ENCODE results near the gene CENPW.

CENPW gene

DNA sequence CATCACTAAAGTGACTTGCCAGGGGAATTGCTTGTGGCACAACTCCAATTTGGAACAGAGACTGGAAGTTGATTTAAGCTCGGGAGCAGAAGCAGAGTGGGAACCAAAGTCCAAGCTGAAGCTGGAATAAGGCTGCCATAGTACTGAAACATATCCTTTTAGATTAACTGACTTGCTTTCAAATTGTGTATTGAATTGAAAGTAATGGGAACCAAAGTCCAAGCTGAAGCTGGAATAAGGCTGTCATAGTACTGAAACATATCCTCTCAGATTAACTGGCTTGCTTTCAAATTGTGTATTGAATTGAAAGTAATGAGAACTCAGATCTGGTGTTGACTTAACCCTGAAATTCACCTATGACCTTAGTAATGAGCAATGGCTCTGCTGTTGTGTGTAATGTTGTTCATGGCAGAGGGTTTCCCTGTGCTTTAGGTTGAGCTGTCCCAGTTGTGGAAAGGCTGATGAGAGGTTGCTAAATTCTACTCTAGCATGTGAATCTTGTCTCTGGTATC lies 40.2 kb downstream of the CENPW start:
- Histone ChIP-seq H3K36me3 (ENCODE audit: insufficient read depth, low read length) (no peaks in the 10 kb centered on the region), H3K27me3 (ENCODE audit: insufficient read depth, low read length) (no peaks in the 10 kb centered on the region), H3K4me1 (ENCODE audit: insufficient read depth, low read length) (no peaks in the 10 kb centered on the region), H3K4me3 (ENCODE audit: low read length) (no peak overlapping the region), H3K9me3 (ENCODE audit: low read length) (peaks cover 10% of the 10 kb centered on the region), H2AFZ (ENCODE audit: low read depth, low read length) (no peak overlapping the region)

DNA sequence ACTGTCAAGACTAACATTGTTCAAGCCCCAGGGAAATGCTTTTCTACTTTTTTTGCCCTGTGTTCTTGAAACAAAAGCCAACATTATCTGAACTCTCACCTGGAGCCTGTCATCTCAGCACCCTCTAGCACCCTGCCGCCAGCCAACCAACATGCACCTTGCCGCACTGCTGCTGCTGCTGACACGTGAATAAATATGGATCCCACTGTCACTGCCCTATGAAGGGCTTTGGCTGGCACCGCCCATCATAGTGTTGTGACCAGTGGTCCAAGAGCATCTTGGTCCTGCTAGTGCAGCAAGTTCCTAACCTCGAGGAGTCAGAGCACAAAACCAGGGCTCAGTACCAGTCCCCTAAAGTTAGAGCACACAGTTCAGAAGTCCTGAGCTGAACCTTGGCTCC lies 41.6 kb downstream of the CENPW start:
- no peak overlapping the region for H2AFZ ChIP-seq (ENCODE audit: low read depth, low read length)
- no peaks in the 10 kb centered on the region for H3K36me3 ChIP-seq (ENCODE audit: insufficient read depth, low read length)
- no peak overlapping the region for H3K4me3 ChIP-seq (ENCODE audit: low read length)
- no peaks in the 10 kb centered on the region for H3K4me1 ChIP-seq (ENCODE audit: insufficient read depth, low read length)
- no peaks in the 10 kb centered on the region for H3K27me3 ChIP-seq (ENCODE audit: insufficient read depth, low read length)
- peaks cover 10% of the 10 kb centered on the region for H3K9me3 ChIP-seq (ENCODE audit: low read length)

DNA sequence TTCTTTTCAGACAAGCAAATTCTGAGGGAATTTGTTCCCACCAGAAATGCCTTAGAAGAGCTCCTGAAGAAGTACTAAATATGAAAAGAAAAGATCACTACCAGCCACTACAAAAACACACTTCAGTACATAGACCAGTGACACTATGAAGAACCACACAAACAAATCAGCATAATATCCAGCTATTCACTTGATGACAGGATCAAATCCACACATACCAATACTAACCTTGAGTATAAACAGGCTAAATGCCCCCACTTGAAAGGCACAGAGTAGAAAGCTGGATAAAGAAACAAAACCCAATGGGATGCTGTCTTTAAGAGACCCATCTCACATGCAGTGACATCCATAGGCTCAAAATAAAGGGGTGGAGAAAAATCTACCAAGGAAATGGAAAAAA lies 43.3 kb downstream of the CENPW start:
- no peak overlapping the region for H3K4me3 ChIP-seq (ENCODE audit: low read length)
- no peaks in the 10 kb centered on the region for H3K27me3 ChIP-seq (ENCODE audit: insufficient read depth, low read length)
- no peak overlapping the region for H2AFZ ChIP-seq (ENCODE audit: low read depth, low read length)
- H3K36me3 ChIP-seq (ENCODE audit: insufficient read depth, low read length): no peaks in the 10 kb centered on the region
- H3K4me1 ChIP-seq (ENCODE audit: insufficient read depth, low read length): no peaks in the 10 kb centered on the region
- peaks cover 10% of the 10 kb centered on the region for H3K9me3 ChIP-seq (ENCODE audit: low read length)

DNA sequence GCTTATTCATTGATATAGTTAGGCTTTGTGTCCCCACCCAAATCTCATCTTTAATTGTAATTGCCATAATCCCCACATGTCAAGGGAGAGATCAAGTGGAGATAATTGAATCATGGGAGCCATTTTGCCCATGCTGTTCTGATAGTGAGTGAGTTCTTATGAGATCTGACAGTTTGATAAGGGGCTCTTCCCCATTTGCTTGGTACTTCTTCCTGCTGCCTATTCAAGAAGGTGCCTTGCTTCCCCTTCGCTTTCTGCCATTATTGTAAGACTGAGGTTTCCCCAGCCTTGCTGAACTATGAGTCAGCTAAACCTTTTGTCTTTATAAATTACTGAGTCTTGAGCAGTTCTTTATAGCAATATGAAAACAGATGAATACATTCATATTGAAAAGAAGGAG lies 45.6 kb downstream of the CENPW start:
- peaks cover 10% of the 10 kb centered on the region for H3K9me3 ChIP-seq (ENCODE audit: low read length)
- H3K4me3 ChIP-seq (ENCODE audit: low read length): no peak overlapping the region
- H3K36me3 ChIP-seq (ENCODE audit: insufficient read depth, low read length): no peaks in the 10 kb centered on the region
- H3K4me1 ChIP-seq (ENCODE audit: insufficient read depth, low read length): no peaks in the 10 kb centered on the region
- no peaks in the 10 kb centered on the region for H3K27me3 ChIP-seq (ENCODE audit: insufficient read depth, low read length)
- H2AFZ ChIP-seq (ENCODE audit: low read depth, low read length): no peak overlapping the region

DNA sequence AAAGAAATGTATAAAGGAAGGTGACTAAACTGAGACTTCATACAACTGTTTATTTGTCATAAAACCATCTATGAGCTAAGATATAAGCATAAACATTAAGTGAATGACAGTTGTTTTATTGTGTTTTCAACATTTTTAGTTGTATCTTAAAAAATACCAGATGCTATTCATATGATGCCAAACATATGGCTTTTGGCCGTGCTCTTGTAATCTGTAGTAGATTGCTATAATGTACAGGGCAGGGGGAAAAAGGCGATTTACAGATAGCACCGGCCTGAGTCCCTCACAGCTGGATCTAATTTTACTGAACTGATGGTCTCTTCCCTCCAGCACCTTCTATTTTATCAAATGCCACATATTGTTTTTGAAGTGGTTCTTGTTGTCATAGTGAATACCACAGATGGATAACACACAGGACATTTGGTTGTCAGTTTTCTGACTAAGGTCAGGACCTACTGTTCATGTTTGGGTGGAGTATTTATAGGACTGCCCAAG lies 48.2 kb downstream of the CENPW start:
- H3K4me1 ChIP-seq (ENCODE audit: insufficient read depth, low read length): no peaks in the 10 kb centered on the region
- H3K9me3 ChIP-seq (ENCODE audit: low read length): peaks cover 3% of the 10 kb centered on the region
- H3K4me3 ChIP-seq (ENCODE audit: low read length): no peak overlapping the region
- H2AFZ ChIP-seq (ENCODE audit: low read depth, low read length): no peak overlapping the region
- no peaks in the 10 kb centered on the region for H3K36me3 ChIP-seq (ENCODE audit: insufficient read depth, low read length)
- no peaks in the 10 kb centered on the region for H3K27me3 ChIP-seq (ENCODE audit: insufficient read depth, low read length)

DNA sequence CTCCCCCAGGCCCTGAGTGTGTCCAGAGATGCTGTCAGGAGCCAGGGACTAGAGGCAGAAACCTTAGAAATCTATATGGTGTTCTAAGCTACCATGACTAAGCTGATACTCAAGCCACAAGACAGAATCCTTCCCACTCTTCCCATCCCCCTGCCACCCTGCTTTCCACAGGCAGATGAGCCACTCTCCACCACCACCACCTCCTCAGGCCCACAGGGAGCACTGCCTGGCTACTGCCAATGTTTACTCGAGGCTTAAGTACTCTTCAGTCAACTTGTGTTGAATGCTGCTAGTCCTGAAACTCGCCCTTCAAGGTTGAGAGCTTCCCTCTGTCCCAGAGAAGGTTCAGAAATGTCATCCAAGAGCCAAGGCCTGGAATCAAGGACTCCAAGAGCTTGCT lies 56.2 kb downstream of the CENPW start:
- no peaks in the 10 kb centered on the region for H3K9me3 ChIP-seq (ENCODE audit: low read length)
- H3K4me3 ChIP-seq (ENCODE audit: low read length): no peak overlapping the region
- H3K27me3 ChIP-seq (ENCODE audit: insufficient read depth, low read length): no peaks in the 10 kb centered on the region
- no peaks in the 10 kb centered on the region for H3K36me3 ChIP-seq (ENCODE audit: insufficient read depth, low read length)
- H3K4me1 ChIP-seq (ENCODE audit: insufficient read depth, low read length): no peaks in the 10 kb centered on the region
- no peak overlapping the region for H2AFZ ChIP-seq (ENCODE audit: low read depth, low read length)

Data from neuron (in vitro differentiated cells).